Transverse colon (tissue), 4 donors: ENCODE data around the gene ULBP3.

Experiments used
- CTCF ChIP-seq, 5 experiments: fragments of 200-600 bp in 3 of 5; fragments of 450-650 bp in 2 of 5; sonication (generic) in 3 of 5; IDR thresholded peaks; 1 replicate in 2 of 5; 2 replicates in 3 of 5; pipeline ENCODE4 v1.5.1; 2016 to 2017; ENCODE audit warnings: antibody characterized with exemption in 5 of 5, inconsistent platforms in 3 of 5, mild to moderate bottlenecking in 2 of 5, moderate library complexity in 1 of 5
- EP300 ChIP-seq: sonication (generic); formaldehyde crosslinking; IDR thresholded peaks from one replicate; pipeline ENCODE4 v1.6.1; 2017; ENCODE audit warnings: antibody characterized with exemption, low read depth
- POLR2AphosphoS5 ChIP-seq, 3 donors: sonication (generic); formaldehyde crosslinking; IDR thresholded peaks; one replicate each; pipeline ENCODE4 v1.6.1; 2016; ENCODE audit warnings: antibody characterized with exemption in 3 of 3

- no peak for TF ChIP-seq CTCF (IDR thresholded peaks at IDR 0.05)
- TF ChIP-seq POLR2AphosphoS5 (IDR thresholded peaks at IDR 0.05) = no peak
- TF ChIP-seq EP300 = no peak
Measured at GRCh38 chr6:150038202-150039062, 30.5 kb downstream of the ULBP3 start.
